ENCODE data around the gene OTULIN. TPM values are rescaled to one million over a fixed set of nuclear protein-coding genes. Genes with fewer than 3 reads are reported as not detected.

The OTULIN gene
- total RNA-seq, 1 experiment from 2014 or later = 22.4 TPM

DNA sequence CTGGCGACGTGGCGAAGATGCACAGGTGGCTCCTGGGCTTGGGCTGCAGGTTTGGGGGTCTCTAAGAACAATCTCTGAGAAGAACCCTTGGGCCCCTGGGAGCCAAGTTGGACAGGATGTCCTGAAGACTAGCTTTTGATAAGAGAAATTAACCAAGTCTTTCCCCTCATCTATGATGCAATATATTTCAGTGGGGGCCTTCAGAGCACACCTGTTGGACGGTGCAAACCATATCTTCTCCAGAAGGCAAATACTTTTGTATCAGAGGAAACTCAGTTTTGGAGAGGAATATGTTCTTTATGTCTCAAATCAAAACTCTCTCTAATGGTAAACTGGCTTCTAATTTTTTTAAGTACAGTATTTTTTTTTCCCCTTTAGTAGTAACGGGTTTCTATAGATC lies 28.6 kb downstream of the OTULIN start:
- POLR2A ChIA-PET (ENCODE audit: unreplicated experiment) = no interaction called here

GRCh38 chr5:14695152-14695551 lies 30.6 kb downstream of the OTULIN start:
- no peak for DNase-seq
- Histone ChIP-seq H3F3A (ENCODE audit: low read length, unreplicated experiment) (no peaks in the 10 kb centered on the region), H3K9me2 (replicated peaks; ENCODE audit: low read length) (no peaks in the 10 kb centered on the region), H3K9ac (ENCODE audit: low read length) (no peak overlapping the region), H3K4me1 (ENCODE audit: insufficient read depth, low read length) (no peaks in the 10 kb centered on the region), H3K27me3 (ENCODE audit: low read length) (no peaks in the 10 kb centered on the region), H4K20me1 (ENCODE audit: low read length) (no peaks in the 10 kb centered on the region), H3K27ac (ENCODE audit: low read length) (no peak overlapping the region), H3K36me3 (ENCODE audit: low read depth, low read length) (peaks cover 65% of the 10 kb centered on the region), H2AFZ (ENCODE audit: low read length) (no peak overlapping the region), H3K79me2 (ENCODE audit: low read length) (no peaks in the 10 kb centered on the region), H3K9me3 (ENCODE audit: low read length) (no peaks in the 10 kb centered on the region), H3K4me3 (ENCODE audit: low read length) (no peak overlapping the region), H3K4me2 (ENCODE audit: low read length) (no peak overlapping the region)
- intact Hi-C loops (cut with micrococcal nuclease) = no loop called here
- no TSS peak for BruUV-seq (replicated peaks)
- ATAC-seq = no peak
- POLR2A ChIA-PET (ENCODE audit: unreplicated experiment) = interaction anchor here (0.6 kb wide), 1 partner anchor 1785 kb away, joined by 3 read pairs; no protein-coding TSS in a partner anchor
- CTCF ChIA-PET = no interaction called here
- TF ChIP-seq CTCF (conservative IDR thresholded peaks at IDR 0.05; ENCODE audit: low read depth, low read length) = no peak

More for the DNA sequence above, 28.6 kb downstream of the OTULIN start:
- Histone ChIP-seq H3K27me3 (ENCODE audit: low read length) (no peaks in the 10 kb centered on the region), H3K36me3 (ENCODE audit: low read depth, low read length) (peaks cover 76% of the 10 kb centered on the region), H3K9me3 (ENCODE audit: low read length) (no peaks in the 10 kb centered on the region), H3K79me2 (ENCODE audit: low read length) (no peaks in the 10 kb centered on the region), H3K27ac (ENCODE audit: low read length) (no peak overlapping the region), H3K4me2 (ENCODE audit: low read length) (no peak overlapping the region), H3K9me2 (replicated peaks; ENCODE audit: low read length) (no peaks in the 10 kb centered on the region), H3F3A (ENCODE audit: low read length, unreplicated experiment) (no peaks in the 10 kb centered on the region), H2AFZ (ENCODE audit: low read length) (no peak overlapping the region), H4K20me1 (ENCODE audit: low read length) (no peaks in the 10 kb centered on the region), H3K4me1 (ENCODE audit: insufficient read depth, low read length) (no peaks in the 10 kb centered on the region), H3K9ac (ENCODE audit: low read length) (no peak overlapping the region), H3K4me3 (ENCODE audit: low read length) (no peak overlapping the region)
- no TSS peak for BruUV-seq (replicated peaks)
- no peak for DNase-seq
- no peak for TF ChIP-seq CTCF (conservative IDR thresholded peaks at IDR 0.05; ENCODE audit: low read depth, low read length)
- no peak for TF ChIP-seq EZH2 (IDR thresholded peaks at IDR 0.05; ENCODE audit: low read length, unreplicated experiment)
- TF ChIP-seq EZH2phosphoT487 (IDR thresholded peaks at IDR 0.05; ENCODE audit: borderline replicate concordance, low read length) = no peak
- CTCF ChIA-PET = no interaction called here
- intact Hi-C loops (cut with micrococcal nuclease) = no loop called here
- no peak for ATAC-seq

- no TSS peak for BruUV-seq (replicated peaks)
- intact Hi-C loops (cut with micrococcal nuclease) = no loop called here
- POLR2A ChIA-PET (ENCODE audit: unreplicated experiment) = no interaction called here
- TF ChIP-seq CTCF (conservative IDR thresholded peaks at IDR 0.05; ENCODE audit: low read depth, low read length) = no peak
- TF ChIP-seq EZH2 (IDR thresholded peaks at IDR 0.05; ENCODE audit: low read length, unreplicated experiment) = no peak
- no peak for TF ChIP-seq EZH2phosphoT487 (IDR thresholded peaks at IDR 0.05; ENCODE audit: borderline replicate concordance, low read length)
- no peaks in the 10 kb centered on the region for H3K9me3 ChIP-seq (ENCODE audit: low read length)
- ATAC-seq (no peak), DNase-seq (no peak)
- no peak overlapping the region for H3K9ac ChIP-seq (ENCODE audit: low read length)
- no peak overlapping the region for H3K4me2 ChIP-seq (ENCODE audit: low read length)
- no peaks in the 10 kb centered on the region for H3K9me2 ChIP-seq (replicated peaks; ENCODE audit: low read length)
- no peaks in the 10 kb centered on the region for H3F3A ChIP-seq (ENCODE audit: low read length, unreplicated experiment)
- H3K79me2 ChIP-seq (ENCODE audit: low read length) = no peaks in the 10 kb centered on the region
- H3K4me1 ChIP-seq (ENCODE audit: insufficient read depth, low read length) = no peaks in the 10 kb centered on the region
- no peak overlapping the region for H3K27ac ChIP-seq (ENCODE audit: low read length)
- peaks cover 56% of the 10 kb centered on the region for H3K36me3 ChIP-seq (ENCODE audit: low read depth, low read length)
- no peak overlapping the region for H2AFZ ChIP-seq (ENCODE audit: low read length)
- no peak overlapping the region for H3K4me3 ChIP-seq (ENCODE audit: low read length)
- CTCF ChIA-PET = no interaction called here
- H4K20me1 ChIP-seq (ENCODE audit: low read length) = no peaks in the 10 kb centered on the region
- no peaks in the 10 kb centered on the region for H3K27me3 ChIP-seq (ENCODE audit: low read length)
These were observed 31.5 kb downstream of the OTULIN start for GRCh38 chr5:14696057-14696456.
